Left renal cortex interstitium (tissue), 4 donors: ENCODE data around the gene GPC1. TPM values are rescaled to one million over a fixed set of nuclear protein-coding genes. Genes with fewer than 3 reads are reported as not detected.
"Not testable (repeated sequence)": the region's sequence is repeated elsewhere in the genome, so short reads cannot be mapped to it uniquely, and the experiment has no call there.

Experiments used
- DNase-seq, 4 donors: peaks; one replicate each; pipeline ENCODE4 v3.0.0-alpha.2; 2013; ENCODE audit warnings: low read depth in 4 of 4, low spot score in 2 of 4, missing footprints in 1 of 4
- polyA plus RNA-seq, 4 donors: library from polyadenylated mRNA; unstranded; fragments of 120-200 nt; gene quantifications; one replicate each; pipeline ENCODE4 v1.2.1, GENCODE V29; 2013; ENCODE audit not compliant: insufficient read length in 4 of 4

Gene GPC1
- polyA plus RNA-seq, 4 donors, result 23.4 to 52.9 (median 41.6) TPM

- DNase-seq, result no peak
Observed at GRCh38 chr2:240482141-240482540, 46.7 kb downstream of the GPC1 start.

- no peak for DNase-seq
Observed at GRCh38 chr2:240491483-240491882, 56.0 kb downstream of the GPC1 start.

- no peak for DNase-seq
Observed at GRCh38 chr2:240494194-240494793, 58.8 kb downstream of the GPC1 start.

- DNase-seq, result not testable (repeated sequence)
Observed at GRCh38 chr2:240494942-240495341, 59.5 kb downstream of the GPC1 start.

GRCh38 chr2:240497082-240497481 lies 61.6 kb downstream of the GPC1 start:
- not testable (repeated sequence) for DNase-seq

GRCh38 chr2:240498171-240498957 lies 62.9 kb downstream of the GPC1 start:
- DNase-seq, result no peak

GRCh38 chr2:240498958-240499260 lies 63.4 kb downstream of the GPC1 start:
- DNase-seq, result no peak

GRCh38 chr2:240499309-240500301 lies 64.1 kb downstream of the GPC1 start:
- DNase-seq, result no peak

GRCh38 chr2:240500561-240501423 lies 65.3 kb downstream of the GPC1 start:
- no peak for DNase-seq

- DNase-seq, result no peak
Observed at GRCh38 chr2:240501531-240501991, 66.1 kb downstream of the GPC1 start.

- no peak for DNase-seq
Observed at GRCh38 chr2:240502059-240502429, 66.6 kb downstream of the GPC1 start.

GRCh38 chr2:240502430-240503121 lies 67.1 kb downstream of the GPC1 start:
- DNase-seq, result no peak

GRCh38 chr2:240503375-240503774 lies 67.9 kb downstream of the GPC1 start:
- DNase-seq, result no peak

GRCh38 chr2:240503848-240504247 lies 68.4 kb downstream of the GPC1 start:
- DNase-seq, result no peak

- DNase-seq, result no peak
Observed at GRCh38 chr2:240505910-240506309, 70.4 kb downstream of the GPC1 start.

- no peak for DNase-seq
Observed at GRCh38 chr2:240506406-240507059, 71.1 kb downstream of the GPC1 start.

- DNase-seq, result no peak
Observed at GRCh38 chr2:240507060-240507777, 71.8 kb downstream of the GPC1 start.

- no peak for DNase-seq
Observed at GRCh38 chr2:240507778-240508251, 72.4 kb downstream of the GPC1 start.
